Activated CD4-positive, alpha-beta T cell treated with anti-CD3 and anti-CD28 coated beads, Interleukin-2, amount 10 ng/mL, durations not matched to agents 24 days and 14 days (primary cell): Measurements from ENCODE around the gene FAAH2. TPM values are rescaled to one million over a fixed set of nuclear protein-coding genes. Genes with fewer than 3 reads are reported as not detected.
A peak's percentile ranks its signal among the peaks of the same experiment; 100 is the strongest.
"Not testable (repeated sequence)": the region's sequence is repeated elsewhere in the genome, so short reads cannot be mapped to it uniquely, and the experiment has no call there.

Experiments used
- DNase-seq: peaks from one replicate; pipeline ENCODE4 v3.0.0; 2022
- H3K27ac Mint-ChIP-seq: one replicate; pipeline ENCODE4 v1.8.0; 2022; ENCODE audit warnings: mild to moderate bottlenecking, mixed read lengths
- H3K27me3 Mint-ChIP-seq: one replicate; pipeline ENCODE4 v1.8.0; 2022; ENCODE audit warnings: mixed read lengths
- H3K36me3 Mint-ChIP-seq: one replicate; pipeline ENCODE4 v1.8.0; 2022; ENCODE audit warnings: low read depth, mild to moderate bottlenecking, mixed read lengths
- H3K4me1 Mint-ChIP-seq: one replicate; pipeline ENCODE4 v1.8.0; 2021; ENCODE audit warnings: mixed read lengths
- H3K4me3 Mint-ChIP-seq: one replicate; pipeline ENCODE4 v1.8.0; 2022; ENCODE audit warnings: mild to moderate bottlenecking, moderate library complexity, mixed read lengths
- H3K9me3 Mint-ChIP-seq: one replicate; pipeline ENCODE4 v1.8.0; 2021; ENCODE audit warnings: mixed read lengths
- intact Hi-C: fragments of 100-400 bp; cut with micrococcal nuclease; formaldehyde crosslinking; loops from one replicate; pipeline ENCODE4 v1.15.1; 2023
- total RNA-seq: library from RNA; stranded (reverse); gene quantifications from 2 replicates; pipeline ENCODE4 v1.2.3, GENCODE V29; 2022

FAAH2 gene
- total RNA-seq, 1 donor from 2014 or later, result 5.0 TPM

GRCh38 chrX:57329008-57329407, 42.5 kb downstream of the FAAH2 start:
- Mint-ChIP-seq H3K4me1 (no peaks in the 10 kb centered on the region), H3K9me3 (no peaks in the 10 kb centered on the region), H3K4me3 (no peak overlapping the region), H3K36me3 (peaks cover 26% of the 10 kb centered on the region), H3K27ac (no peak overlapping the region), H3K27me3 (no peaks in the 10 kb centered on the region)
- intact Hi-C loops, result no loop called here
- no peak for DNase-seq

GRCh38 chrX:57335790-57336189, 49.3 kb downstream of the FAAH2 start:
- H3K27ac Mint-ChIP-seq, DNase-seq, intact Hi-C loops, H3K4me1 Mint-ChIP-seq, H3K27me3 Mint-ChIP-seq, H3K4me3 Mint-ChIP-seq, H3K9me3 Mint-ChIP-seq: not testable (repeated sequence)
- H3K36me3 Mint-ChIP-seq, result peaks cover 36% of the 10 kb centered on the region

- intact Hi-C loops, result no loop called here
- no peaks in the 10 kb centered on the region for H3K4me1 Mint-ChIP-seq
- no peak overlapping the region for H3K4me3 Mint-ChIP-seq
- no peak overlapping the region for H3K27ac Mint-ChIP-seq
- H3K36me3 Mint-ChIP-seq, result peaks cover 17% of the 10 kb centered on the region
- no peaks in the 10 kb centered on the region for H3K27me3 Mint-ChIP-seq
- no peak for DNase-seq
- H3K9me3 Mint-ChIP-seq, result peaks cover 7% of the 10 kb centered on the region
These were observed 67.1 kb downstream of the FAAH2 start for GRCh38 chrX:57353472-57354132.

- H3K36me3 Mint-ChIP-seq, result peaks cover 12% of the 10 kb centered on the region
- intact Hi-C loops, result loop anchor here (1.0 kb wide), 1 partner anchor 15 kb away; no protein-coding TSS in a partner anchor
- no peak overlapping the region for H3K4me3 Mint-ChIP-seq
These were observed 77.6 kb downstream of the FAAH2 start for GRCh38 chrX:57364145-57364544.

GRCh38 chrX:57366430-57366829, 79.9 kb downstream of the FAAH2 start:
- Mint-ChIP-seq H3K9me3 (peaks cover 7% of the 10 kb centered on the region), H3K27ac (no peak overlapping the region), H3K4me1 (peaks cover 6% of the 10 kb centered on the region), H3K4me3 (no peak overlapping the region), H3K36me3 (peaks cover 7% of the 10 kb centered on the region), H3K27me3 (no peaks in the 10 kb centered on the region)
- intact Hi-C loops, result no loop called here
- DNase-seq, result no peak

More at GRCh38 chrX:57364145-57364544, 77.6 kb downstream of the FAAH2 start:
- Mint-ChIP-seq H3K27ac (peak overlapping the region; percentile 73), H3K27me3 (no peaks in the 10 kb centered on the region), H3K9me3 (peaks cover 7% of the 10 kb centered on the region), H3K4me1 (peaks cover 6% of the 10 kb centered on the region)
- no peak for DNase-seq

GRCh38 chrX:57367649-57368048, 81.1 kb downstream of the FAAH2 start:
- Mint-ChIP-seq H3K36me3 (peaks cover 3% of the 10 kb centered on the region), H3K4me3 (no peak overlapping the region), H3K27ac (no peak overlapping the region), H3K9me3 (peaks cover 4% of the 10 kb centered on the region), H3K4me1 (peaks cover 6% of the 10 kb centered on the region), H3K27me3 (no peaks in the 10 kb centered on the region)
- no peak for DNase-seq
- intact Hi-C loops, result no loop called here

- Mint-ChIP-seq H3K36me3 (peaks cover 3% of the 10 kb centered on the region), H3K27ac (no peak overlapping the region), H3K9me3 (peaks cover 4% of the 10 kb centered on the region), H3K27me3 (no peaks in the 10 kb centered on the region), H3K4me1 (peaks cover 6% of the 10 kb centered on the region), H3K4me3 (no peak overlapping the region)
- intact Hi-C loops, result no loop called here
- DNase-seq, result no peak
These were observed 81.7 kb downstream of the FAAH2 start for GRCh38 chrX:57368158-57368557.

- Mint-ChIP-seq H3K9me3 (peaks cover 9% of the 10 kb centered on the region), H3K4me3 (no peak overlapping the region), H3K36me3 (peaks cover 25% of the 10 kb centered on the region), H3K27me3 (no peaks in the 10 kb centered on the region), H3K4me1 (peaks cover 10% of the 10 kb centered on the region), H3K27ac (peak overlapping the region; percentile 74)
- intact Hi-C loops, result loop anchor here (1.0 kb wide), 2 partner anchors 15 to 97 kb away; no protein-coding TSS in a partner anchor
- no peak for DNase-seq
These were observed 92.8 kb downstream of the FAAH2 start for GRCh38 chrX:57379296-57379695.

- Mint-ChIP-seq H3K4me3 (no peak overlapping the region), H3K9me3 (peaks cover 9% of the 10 kb centered on the region), H3K4me1 (peaks cover 10% of the 10 kb centered on the region), H3K27ac (peak overlapping the region; percentile 55), H3K36me3 (peaks cover 25% of the 10 kb centered on the region), H3K27me3 (no peaks in the 10 kb centered on the region)
- intact Hi-C loops, result loop anchor here (1.0 kb wide), 1 partner anchor 94 kb away; the partner anchor contains the start of gene FAAH2
- no peak for DNase-seq
These were observed 93.7 kb downstream of the FAAH2 start for GRCh38 chrX:57380026-57380796.

GRCh38 chrX:57394162-57394561, 107.7 kb downstream of the FAAH2 start:
- H3K9me3 Mint-ChIP-seq, intact Hi-C loops: not testable (repeated sequence)
- peaks cover 11% of the 10 kb centered on the region for H3K36me3 Mint-ChIP-seq

GRCh38 chrX:57403191-57403590, 116.7 kb downstream of the FAAH2 start:
- intact Hi-C loops, DNase-seq, H3K9me3 Mint-ChIP-seq, H3K4me3 Mint-ChIP-seq, H3K27me3 Mint-ChIP-seq, H3K36me3 Mint-ChIP-seq, H3K27ac Mint-ChIP-seq, H3K4me1 Mint-ChIP-seq: not testable (repeated sequence)

More at GRCh38 chrX:57394162-57394561, 107.7 kb downstream of the FAAH2 start:
- not testable (repeated sequence) for H3K27ac Mint-ChIP-seq, DNase-seq, H3K4me1 Mint-ChIP-seq, H3K4me3 Mint-ChIP-seq, H3K27me3 Mint-ChIP-seq

GRCh38 chrX:57406149-57406548, 119.6 kb downstream of the FAAH2 start:
- intact Hi-C loops, result no loop called here
- H3K4me3 Mint-ChIP-seq, result no peak overlapping the region
- H3K27ac Mint-ChIP-seq, result no peak overlapping the region
- peaks cover 2% of the 10 kb centered on the region for H3K36me3 Mint-ChIP-seq
- H3K4me1 Mint-ChIP-seq, result no peaks in the 10 kb centered on the region
- peaks cover 4% of the 10 kb centered on the region for H3K9me3 Mint-ChIP-seq
- DNase-seq, result no peak
- no peaks in the 10 kb centered on the region for H3K27me3 Mint-ChIP-seq

GRCh38 chrX:57417827-57418226, 131.3 kb downstream of the FAAH2 start:
- Mint-ChIP-seq H3K4me1 (no peaks in the 10 kb centered on the region), H3K9me3 (no peaks in the 10 kb centered on the region), H3K36me3 (peaks cover 8% of the 10 kb centered on the region), H3K27ac (no peak overlapping the region), H3K4me3 (no peak overlapping the region), H3K27me3 (no peaks in the 10 kb centered on the region)
- no peak for DNase-seq
- intact Hi-C loops, result no loop called here

- Mint-ChIP-seq H3K36me3 (peaks cover 4% of the 10 kb centered on the region), H3K4me1 (no peaks in the 10 kb centered on the region), H3K9me3 (no peaks in the 10 kb centered on the region), H3K4me3 (no peak overlapping the region), H3K27me3 (no peaks in the 10 kb centered on the region), H3K27ac (no peak overlapping the region)
- no peak for DNase-seq
- intact Hi-C loops, result no loop called here
These were observed 135.8 kb downstream of the FAAH2 start for GRCh38 chrX:57422289-57422688.
